GM12878 (cell line): ENCODE data around the gene SMIM1. TPM values are rescaled to one million over a fixed set of nuclear protein-coding genes. Genes with fewer than 3 reads are reported as not detected.
A peak's percentile ranks its signal among the peaks of the same experiment; 100 is the strongest.

Experiments used
- ATAC-seq: fragments of 200-7000 bp; cut with Tn5 transposase; 3 replicates; pipeline ENCODE4 v1.9.1; 2020; ENCODE audit warnings: mild to moderate bottlenecking, moderate library complexity
- BruUV-seq: library from RNA; stranded (reverse); fragments of 400-500 nt; replicated peaks from 2 replicates; lab custom pipeline; 2021; lab: Mats Ljungman, UMichigan
- CTCF ChIA-PET: fragments of 300-600 bp; sonication (Branson Sonifier 250); formaldehyde crosslinking; extraction: SDS; loops from one replicate; lab custom pipeline; 2021; ENCODE audit warnings: inconsistent platforms; lab: Yijun Ruan, JAX
- POLR2A ChIA-PET: fragments of 350-600 bp; formaldehyde crosslinking; extraction: SDS; loops from one replicate; lab custom pipeline; 2021; ENCODE audit warnings: inconsistent platforms; lab: Charles Lee
- RAD21 ChIA-PET: fragments of 300-600 bp; sonication (Branson Sonifier 250); formaldehyde crosslinking; loops from one replicate; lab custom pipeline; 2023; ENCODE audit warnings: antibody characterized with exemption; ENCODE audit not compliant: unreplicated experiment; lab: Charles Lee
- SMC1A ChIA-PET: fragments of 300-600 bp; sonication (Branson Sonifier 250); formaldehyde crosslinking; loops from one replicate; lab custom pipeline; 2023; ENCODE audit not compliant: unreplicated experiment, uncharacterized antibody; lab: Charles Lee
- DNase-seq: peaks from one replicate; pipeline ENCODE4 v3.0.0-alpha.2; 2011; ENCODE audit warnings: low read depth, low spot score
- FAIRE-seq: peaks from 3 replicates; lab custom pipeline; 2011; peaks lifted over from hg19 to GRCh38; lab: Jason Lieb, UNC
- H2AFZ ChIP-seq: 2 replicates; pipeline ENCODE4 v1.6.0; 2011; ENCODE audit warnings: low read depth, low read length, control low read depth; ENCODE audit not compliant: control insufficient read depth
- H3K27ac ChIP-seq: 2 replicates; pipeline ENCODE4 v1.5.1; 2011; ENCODE audit warnings: control low read depth; ENCODE audit not compliant: control insufficient read depth, insufficient read depth
- H3K27me3 ChIP-seq, 2 experiments: replicated peaks in 1 of 2; 2 replicates each; pipeline versions ENCODE4 v1.6.0 to v1.6.1; 2011; ENCODE audit warnings: low read length in 1 of 2; ENCODE audit not compliant: control insufficient read depth in 2 of 2, insufficient read depth in 2 of 2
- H3K36me3 ChIP-seq, 2 experiments: 2 replicates each; pipeline ENCODE4 v1.5.1; 2011; ENCODE audit warnings: low read length in 1 of 2; ENCODE audit not compliant: control insufficient read depth in 2 of 2, insufficient read depth in 2 of 2
- H3K4me1 ChIP-seq: 2 replicates; pipeline ENCODE4 v1.6.1; 2011; ENCODE audit warnings: mild to moderate bottlenecking, low read length, moderate library complexity, mixed read lengths; ENCODE audit not compliant: control insufficient read depth, insufficient read depth
- H3K4me2 ChIP-seq: 2 replicates; pipeline ENCODE4 v1.6.0; 2011; ENCODE audit warnings: control low read depth; ENCODE audit not compliant: control insufficient read depth, insufficient read depth
- H3K4me3 ChIP-seq: fragments of 200-600 bp; sonication (generic); 2 replicates; pipeline ENCODE4 v1.5.1; 2016
- H3K79me2 ChIP-seq: 2 replicates; pipeline ENCODE4 v1.6.0; 2011; ENCODE audit warnings: low read length; ENCODE audit not compliant: control insufficient read depth, insufficient read depth
- H3K9ac ChIP-seq: 2 replicates; pipeline ENCODE4 v1.8.0; 2011; ENCODE audit warnings: low read length, control low read depth, mixed read lengths; ENCODE audit not compliant: control insufficient read depth, insufficient read depth
- H3K9me3 ChIP-seq: replicated peaks from 3 replicates; pipeline ENCODE4 v1.5.1; 2011; ENCODE audit warnings: mild to moderate bottlenecking, low read length; ENCODE audit not compliant: control insufficient read depth, insufficient read depth
- H4K20me1 ChIP-seq: 2 replicates; pipeline ENCODE4 v1.6.0; 2011; ENCODE audit not compliant: control insufficient read depth, insufficient read depth
- CHD4 ChIP-seq: fragments of 200-600 bp; sonication (generic); IDR thresholded peaks from 2 replicates; pipeline ENCODE4 v1.6.1; 2016; ENCODE audit warnings: mild to moderate bottlenecking
- CUX1 ChIP-seq: IDR thresholded peaks from 2 replicates; pipeline ENCODE4 v1.6.1; 2012; ENCODE audit warnings: improper control_type of control experiment, low read depth, low read length; ENCODE audit not compliant: insufficient replicate concordance
- NBN ChIP-seq: fragments of 450-650 bp; IDR thresholded peaks from 2 replicates; pipeline ENCODE4 v1.6.1; 2016
- RBBP5 ChIP-seq: fragments of 200-600 bp; sonication (generic); conservative IDR thresholded peaks from 2 replicates; pipeline ENCODE4 v1.6.1; 2016
- SMAD1 ChIP-seq: fragments of 450-650 bp; IDR thresholded peaks from 2 replicates; pipeline ENCODE4 v1.6.1; 2018; ENCODE audit warnings: mild to moderate bottlenecking, low read depth; ENCODE audit not compliant: partially characterized antibody
- SMARCA5 ChIP-seq: fragments of 450-650 bp; IDR thresholded peaks from 2 replicates; pipeline ENCODE4 v1.6.1; 2017; ENCODE audit warnings: mild to moderate bottlenecking
- ZBED1 ChIP-seq: IDR thresholded peaks from 2 replicates; pipeline ENCODE4 v1.6.1; 2016; ENCODE audit warnings: borderline replicate concordance
- WGBS: methylation state at CpG from one replicate; pipeline ENCODE4 v1.1.6; 2016; ENCODE audit warnings: low lambda C conversion rate; ENCODE audit not compliant: insufficient replicate concordance, insufficient coverage; ENCODE audit errors: missing lambda C conversion rate; 5-methylcytosine and 5-hydroxymethylcytosine counted together
- in situ Hi-C: fragments of 300-500 bp; cut with MboI; formaldehyde crosslinking; loops from 9 replicates; pipeline ENCODE4 v1.14.3; 2018; ENCODE audit warnings: mixed read lengths
- intact Hi-C: fragments of 100-400 bp; cut with micrococcal nuclease; formaldehyde crosslinking; loops from one replicate; pipeline ENCODE4 v1.14.2; 2022; ENCODE audit not compliant: unreplicated experiment
- polyA plus RNA-seq, 11 experiments: library from polyadenylated mRNA; depleted of rRNA in 4 of 11; unstranded in 6 of 11; stranded (reverse) in 5 of 11; fragments of >200 nt; fragmentation: Nextera tagmentation in 4 of 11; fragmentation: Illumina TruSeq in 1 of 11; extraction: Ambion mirVana in 4 of 11; extraction: Trizol in 1 of 11; gene quantifications; 1 replicate in 1 of 11; 2 replicates in 10 of 11; pipeline versions ENCODE4 v1.2.1 to v1.2.3, GENCODE V29; 2011 to 2016; ENCODE audit warnings: inconsistent platforms in 2 of 11, missing spikeins in 2 of 11, low read depth in 1 of 11
- total RNA-seq, 4 experiments: library from RNA; depleted of rRNA in 3 of 4; stranded (reverse); fragments of >200 nt in 3 of 4; fragmentation: Illumina TruSeq in 1 of 4; extraction: Trizol in 1 of 4; gene quantifications; 2 replicates each; pipeline versions ENCODE4 v1.2.1 to v1.2.3, GENCODE V29; 2013 to 2021
- TF ChIP-seq, protein P1 (sequence below): fragments of 450-650 bp; IDR thresholded peaks from 2 replicates; pipeline ENCODE4 v1.6.1; 2016; ENCODE audit warnings: mild to moderate bottlenecking

SMIM1 gene
- total and polyA plus RNA-seq, 10 of the 15 experiments (the other 5 are each of a cell fraction or from before 2014, with no cell fraction given): 0.30 to 0.37 TPM; not detected in 8

GRCh38 chr1:3747522-3747848 is 25.1 kb upstream of the SMIM1 start:
- in situ Hi-C loops (no loop called here), intact Hi-C loops (no loop called here)
- Histone ChIP-seq H4K20me1 (no peaks in the 10 kb centered on the region), H3K9me3 (no peaks in the 10 kb centered on the region), H2AFZ (peak overlapping the region; percentile 63), H3K4me1 (peaks cover 11% of the 10 kb centered on the region), H3K4me2 (peak overlapping the region; percentile 87), H3K36me3 (no peaks in the 10 kb centered on the region; a peak in 1 of 4 replicates), H3K9ac (peak overlapping the region; percentile 54), H3K27me3 (no peaks in the 10 kb centered on the region), H3K27ac (no peak overlapping the region), H3K79me2 (no peaks in the 10 kb centered on the region), H3K4me3 (peak overlapping the region; percentile 70)
- CTCF ChIA-PET: interaction anchor here (1.7 kb wide), 1 partner anchor 24 kb away, joined by 4 read pairs; no protein-coding TSS in a partner anchor
- FAIRE-seq (no peak), DNase-seq (no peak), ATAC-seq (no peak)
- POLR2A ChIA-PET: no interaction called here
- SMC1A ChIA-PET: no interaction called here
- TF ChIP-seq NBN (0 out of 2 replicates have a peak, but pooled peaks have one; percentile 28), CHD4 (no peak), ZBED1 (no peak), SMARCA5 (no peak), SMAD1 (no peak), RBBP5 (no peak)
- TF ChIP-seq, protein P1, sequence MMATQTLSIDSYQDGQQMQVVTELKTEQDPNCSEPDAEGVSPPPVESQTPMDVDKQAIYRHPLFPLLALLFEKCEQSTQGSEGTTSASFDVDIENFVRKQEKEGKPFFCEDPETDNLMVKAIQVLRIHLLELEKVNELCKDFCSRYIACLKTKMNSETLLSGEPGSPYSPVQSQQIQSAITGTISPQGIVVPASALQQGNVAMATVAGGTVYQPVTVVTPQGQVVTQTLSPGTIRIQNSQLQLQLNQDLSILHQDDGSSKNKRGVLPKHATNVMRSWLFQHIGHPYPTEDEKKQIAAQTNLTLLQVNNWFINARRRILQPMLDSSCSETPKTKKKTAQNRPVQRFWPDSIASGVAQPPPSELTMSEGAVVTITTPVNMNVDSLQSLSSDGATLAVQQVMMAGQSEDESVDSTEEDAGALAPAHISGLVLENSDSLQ: 0 out of 2 replicates have a peak, but pooled peaks have one; percentile 7
- no TSS peak for BruUV-seq
- 39% methylated on average over 6 of the region's 6 CpGs for WGBS
- RAD21 ChIA-PET: no interaction called here

DNA sequence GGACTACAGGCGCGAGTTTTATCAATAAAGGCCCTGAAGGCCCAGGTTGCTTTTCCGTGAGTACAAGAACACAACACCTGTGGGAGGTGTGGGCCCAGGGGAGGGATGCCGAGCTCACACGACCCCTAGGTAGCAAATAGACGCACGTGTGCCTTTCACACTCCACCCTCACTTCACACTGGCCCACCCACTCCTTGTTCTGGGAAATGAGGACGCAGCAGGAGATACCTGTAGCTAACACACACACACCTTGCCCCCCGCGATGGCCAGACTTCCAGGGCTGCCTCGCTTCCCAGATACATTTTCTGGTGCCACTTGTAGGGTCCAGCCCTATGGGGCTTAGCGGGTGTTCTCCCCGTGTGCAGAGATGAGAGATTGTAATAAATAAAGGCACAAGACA is 24.6 kb upstream of the SMIM1 start:
- RAD21 ChIA-PET: no interaction called here
- SMC1A ChIA-PET: no interaction called here
- Histone ChIP-seq H3K27ac (no peak overlapping the region), H3K4me3 (peak overlapping the region; percentile 70), H3K4me1 (peaks cover 11% of the 10 kb centered on the region), H3K27me3 (no peaks in the 10 kb centered on the region), H3K79me2 (no peaks in the 10 kb centered on the region), H3K9ac (no peak overlapping the region; the same call in 1 of the 2 replicates), H3K4me2 (peak overlapping the region; percentile 87), H4K20me1 (no peaks in the 10 kb centered on the region), H3K9me3 (no peaks in the 10 kb centered on the region), H3K36me3 (no peaks in the 10 kb centered on the region), H2AFZ (peak overlapping the region; percentile 39; the same call in 1 of the 2 replicates)
- in situ Hi-C loops (no loop called here), intact Hi-C loops (no loop called here)
- POLR2A ChIA-PET: no interaction called here
- FAIRE-seq: no peak
- no TSS peak for BruUV-seq
- 60% methylated on average over 13 of the region's 13 CpGs for WGBS
- ATAC-seq: no peak
- no peak for DNase-seq
- CTCF ChIA-PET: interaction anchor here (1.7 kb wide), 1 partner anchor 24 kb away, joined by 4 read pairs; no protein-coding TSS in a partner anchor
- TF ChIP-seq CUX1: no peak
